HG03139 (cell line): ENCODE measurements around the gene PRKRA.
A peak's percentile ranks its signal among the peaks of the same experiment; 100 is the strongest.
"Not testable (repeated sequence)": the region's sequence is repeated elsewhere in the genome, so short reads cannot be mapped to it uniquely, and the experiment has no call there.

ENCODE experiments used
- ATAC-seq: cut with Tn5 transposase; IDR thresholded peaks from one replicate; pipeline ENCODE4 v1.9.1; 2021; ENCODE audit not compliant: unreplicated experiment

The PRKRA gene

DNA sequence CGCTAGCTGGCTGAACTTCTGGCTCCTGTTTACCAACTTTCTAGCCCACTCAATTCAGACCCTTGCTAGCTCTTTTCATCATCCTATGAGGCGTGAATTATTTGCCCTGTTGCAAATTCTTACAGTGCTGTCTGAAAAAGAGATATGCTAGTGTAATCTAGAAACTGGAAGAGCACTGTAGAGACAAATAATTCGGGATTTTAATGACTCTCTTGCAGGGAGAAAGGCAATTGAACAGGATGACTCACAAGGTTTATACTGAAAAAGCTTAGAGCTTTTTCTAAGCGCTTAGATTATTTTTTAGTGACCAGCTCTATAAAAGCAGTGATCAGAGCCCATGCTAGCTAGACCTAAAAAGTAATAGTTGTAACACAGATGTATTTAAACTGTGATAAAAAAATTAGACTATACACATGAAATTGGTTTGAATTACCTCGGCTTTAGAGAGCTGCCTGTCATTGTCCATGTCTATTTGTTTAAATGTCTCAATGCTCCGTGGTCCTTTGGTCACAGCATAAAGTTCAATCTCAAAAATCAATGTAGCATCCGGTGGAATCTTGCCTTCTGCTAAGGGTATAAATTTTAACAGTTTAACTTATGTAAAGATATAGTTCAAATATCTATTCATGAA lies 18.4 kb upstream of the PRKRA start:
- ATAC-seq, result no peak

DNA sequence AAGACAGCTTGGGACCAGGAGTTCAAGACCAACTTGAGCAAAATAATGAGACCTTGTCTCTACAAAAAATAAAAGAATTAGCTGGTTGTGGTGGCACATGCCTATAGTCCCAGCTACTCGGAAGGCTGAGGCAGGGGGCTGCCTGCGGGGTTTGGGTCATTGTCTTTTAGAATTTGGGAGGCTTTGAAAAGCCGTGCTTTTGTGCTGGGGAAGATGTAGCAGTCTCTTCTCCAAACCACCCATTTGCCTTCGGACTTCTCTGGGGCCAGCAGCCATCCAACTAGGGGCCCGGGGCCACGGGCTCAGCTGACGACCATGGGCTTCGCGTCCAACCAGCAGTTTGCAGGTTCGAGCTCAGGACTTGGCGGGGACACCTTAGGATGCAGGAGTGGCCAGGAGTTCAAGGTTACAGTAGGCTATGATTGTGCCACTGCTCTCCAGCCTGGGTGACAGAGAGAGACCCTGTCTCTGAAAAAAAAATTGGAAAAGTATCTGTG lies 6.5 kb upstream of the PRKRA start:
- no peak for ATAC-seq

DNA sequence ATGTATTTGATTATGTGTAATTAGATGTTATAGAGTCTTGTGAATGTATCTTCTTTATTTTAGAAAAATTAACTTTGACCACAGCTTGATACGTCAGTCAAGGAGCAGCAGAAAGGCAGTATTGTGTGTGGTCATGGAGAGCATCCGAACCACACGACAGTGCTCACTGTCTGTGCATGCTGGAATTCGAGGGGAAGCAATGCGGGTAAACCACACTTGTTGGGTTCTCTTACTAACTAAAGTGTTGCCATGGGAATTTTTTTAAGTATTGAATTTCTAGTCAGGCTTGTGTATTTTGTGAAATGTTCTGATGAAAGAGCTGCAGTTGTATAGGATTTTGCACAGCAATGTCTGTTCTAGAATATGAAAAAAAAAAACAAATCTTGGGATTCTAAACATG lies 5.0 kb upstream of the PRKRA start:
- no peak for ATAC-seq

DNA sequence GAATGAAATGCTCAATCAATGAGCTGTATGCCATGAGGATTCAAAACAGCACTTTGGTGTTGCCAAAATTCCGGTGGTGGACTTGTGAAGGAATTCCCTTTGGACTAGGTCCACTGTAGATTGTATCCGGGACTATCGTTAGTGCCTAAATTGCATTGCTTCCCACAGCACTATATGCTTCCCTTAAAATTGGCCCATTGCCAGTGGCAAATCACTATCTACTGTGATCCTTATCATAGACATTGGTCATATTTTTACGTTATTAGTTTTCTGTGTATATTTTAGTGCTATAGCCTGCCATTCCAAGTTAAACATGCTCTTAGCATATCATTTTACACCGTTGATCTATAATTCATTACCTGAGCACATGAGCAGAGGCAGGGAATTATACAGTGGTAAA lies 1.9 kb upstream of the PRKRA start:
- no peak for ATAC-seq

DNA sequence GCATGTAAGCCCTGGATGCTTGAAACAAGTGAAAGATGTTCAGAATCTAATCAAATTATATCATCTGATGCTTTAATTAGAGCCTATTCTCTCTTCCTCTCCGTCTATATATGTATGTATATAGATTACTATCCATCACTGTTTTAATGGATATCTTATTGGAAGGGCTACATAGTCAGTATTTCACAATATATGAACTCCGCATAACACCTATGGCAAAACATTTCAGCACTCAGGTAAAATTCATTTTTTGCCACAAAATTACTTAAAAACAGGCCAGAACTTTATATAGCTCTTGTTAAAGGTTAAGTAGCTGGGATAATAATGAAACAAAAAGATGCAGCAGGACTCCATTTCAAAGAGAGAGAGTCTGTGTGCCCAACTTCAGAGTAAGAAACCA lies 1.4 kb upstream of the PRKRA start:
- ATAC-seq, result no peak

DNA sequence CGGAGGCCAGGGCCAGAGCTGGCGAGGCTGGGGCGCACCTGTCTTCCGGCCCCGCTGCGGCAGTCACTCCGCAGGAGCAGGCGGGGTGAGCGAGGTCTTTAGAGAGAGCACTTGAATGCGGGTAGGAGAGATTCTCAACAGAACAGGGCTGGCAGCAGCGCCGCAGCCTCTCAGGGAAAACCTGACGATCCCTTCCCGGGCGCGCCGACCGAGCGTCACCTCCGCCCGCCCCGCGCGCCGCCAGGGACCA lies 526 bp downstream of the PRKRA start:
- ATAC-seq, result peak; percentile 46

DNA sequence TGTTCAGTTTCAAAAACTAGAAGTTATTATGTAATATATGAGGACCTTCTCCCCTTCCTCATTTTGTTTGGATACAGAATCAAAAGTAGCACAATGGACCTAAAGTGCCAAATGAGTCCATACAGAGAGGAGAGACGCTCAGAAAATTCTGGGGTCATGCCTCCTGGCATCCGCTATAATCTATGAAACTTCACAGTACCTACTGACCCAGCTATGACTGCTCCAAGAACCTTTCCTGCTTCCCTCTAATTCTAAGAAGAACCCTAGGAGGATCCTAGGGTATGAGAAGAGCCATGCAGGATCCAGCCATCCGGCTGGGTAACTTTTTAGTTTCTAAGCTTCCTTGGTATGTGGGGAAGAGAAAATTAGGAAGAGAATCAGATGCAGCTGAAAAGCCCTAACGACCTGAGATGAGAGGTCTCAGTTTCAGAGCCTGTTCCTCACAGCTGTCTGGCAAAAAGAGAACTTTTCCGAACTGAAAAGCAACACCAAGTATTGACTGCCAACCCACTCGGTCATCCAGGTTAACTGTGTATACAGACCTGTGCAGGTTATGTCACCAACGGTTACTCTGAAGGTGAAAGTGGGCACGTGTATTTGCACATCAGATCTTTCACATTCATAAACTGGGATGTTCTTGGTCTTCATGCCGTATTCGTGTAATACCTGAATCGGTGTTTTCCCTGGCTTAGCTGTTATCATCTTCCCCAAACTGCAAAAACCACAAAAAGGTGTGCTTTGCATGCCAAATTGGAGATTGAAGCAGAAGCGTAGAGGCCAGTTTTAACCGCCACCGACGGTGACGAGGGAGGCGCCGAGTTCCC lies 1.1 kb downstream of the PRKRA start:
- ATAC-seq, result peak; percentile 4

DNA sequence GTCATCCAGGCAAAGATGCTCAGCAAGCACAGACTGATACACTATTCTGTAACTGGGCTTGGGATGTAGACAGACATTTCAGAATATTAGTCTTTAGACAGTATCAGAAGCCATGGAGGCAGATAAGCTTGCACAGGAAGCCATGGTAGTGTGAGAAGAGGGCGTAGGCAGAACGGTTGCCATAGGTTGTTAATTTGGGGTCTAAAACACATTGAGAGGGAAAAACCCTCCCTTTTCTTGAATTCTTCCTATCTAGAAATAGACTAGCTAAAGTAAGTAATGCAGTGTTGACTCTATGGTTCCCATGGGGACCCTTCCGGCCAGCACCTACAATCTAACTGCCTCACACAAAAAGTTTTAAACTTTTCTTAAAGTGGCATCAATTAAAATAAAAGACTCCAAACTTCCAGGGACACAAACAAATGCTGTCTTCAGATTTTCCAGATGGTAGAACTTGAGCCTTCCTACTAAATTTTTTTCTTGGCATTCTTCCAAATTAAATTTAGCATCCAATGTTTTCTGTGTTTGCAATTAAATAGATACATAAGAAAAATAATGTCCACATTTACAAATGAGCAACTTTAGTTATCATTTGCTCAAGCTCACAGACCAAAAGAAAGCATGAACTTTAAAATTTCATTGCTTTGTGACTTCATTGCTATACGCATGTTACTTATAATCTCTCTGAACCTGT lies 1.9 kb downstream of the PRKRA start:
- no peak for ATAC-seq

DNA sequence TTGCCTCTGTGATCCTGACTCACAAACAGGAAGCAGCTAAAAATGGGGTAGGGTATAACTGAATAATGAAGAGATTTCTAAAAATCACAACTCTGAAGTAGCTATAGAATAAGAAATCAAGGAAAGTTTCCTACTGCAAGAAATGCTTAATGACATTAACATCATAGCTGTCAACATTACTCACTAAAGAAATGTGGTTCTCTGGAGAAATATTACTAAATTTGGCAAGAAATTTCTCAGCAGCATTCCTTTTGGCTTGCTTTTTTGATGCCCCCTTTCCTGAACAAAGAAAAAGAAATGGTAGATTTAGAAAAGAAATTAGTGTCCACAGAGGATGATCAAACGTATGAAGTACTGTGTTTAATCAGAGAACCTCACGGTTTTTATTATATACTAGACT lies 9.5 kb downstream of the PRKRA start:
- ATAC-seq, result no peak

DNA sequence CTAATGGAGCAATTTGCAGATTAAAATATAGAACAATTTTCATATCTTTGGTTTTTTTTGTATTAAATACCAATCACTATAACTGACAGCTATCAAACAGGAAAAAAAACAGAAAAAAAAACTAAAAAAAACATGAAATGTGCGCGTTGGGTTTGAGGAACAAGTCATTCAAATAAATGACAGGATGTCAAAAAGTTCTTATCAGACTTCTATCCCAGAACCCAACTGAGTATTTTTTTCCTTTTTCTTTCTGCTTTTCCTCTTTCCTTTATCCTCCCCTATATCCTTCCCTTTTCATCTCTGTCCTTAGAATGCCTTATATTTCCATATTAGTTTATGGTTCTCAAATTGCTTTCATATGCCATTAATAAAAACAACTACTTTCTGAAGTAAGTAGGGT lies 14.3 kb downstream of the PRKRA start:
- no peak for ATAC-seq

DNA sequence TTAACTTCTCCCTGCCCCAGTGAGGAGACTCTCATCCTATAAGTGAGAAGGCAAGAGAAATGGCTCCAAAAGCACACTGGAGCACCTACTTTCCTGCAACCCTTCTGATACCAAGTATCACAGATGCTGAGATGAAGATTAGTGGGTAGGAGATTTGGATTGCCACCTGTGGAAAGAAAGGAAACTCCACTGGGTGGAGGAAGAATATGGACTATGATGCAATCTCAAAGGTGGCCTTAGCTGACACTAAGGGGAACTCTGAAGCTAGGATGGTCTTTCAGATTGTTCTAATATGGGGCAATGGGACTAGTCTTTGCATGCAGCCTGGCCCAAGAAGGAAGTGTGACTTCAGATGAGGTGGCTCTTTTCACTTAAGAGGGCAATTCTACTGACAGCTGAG lies 21.6 kb downstream of the PRKRA start:
- ATAC-seq, result no peak

DNA sequence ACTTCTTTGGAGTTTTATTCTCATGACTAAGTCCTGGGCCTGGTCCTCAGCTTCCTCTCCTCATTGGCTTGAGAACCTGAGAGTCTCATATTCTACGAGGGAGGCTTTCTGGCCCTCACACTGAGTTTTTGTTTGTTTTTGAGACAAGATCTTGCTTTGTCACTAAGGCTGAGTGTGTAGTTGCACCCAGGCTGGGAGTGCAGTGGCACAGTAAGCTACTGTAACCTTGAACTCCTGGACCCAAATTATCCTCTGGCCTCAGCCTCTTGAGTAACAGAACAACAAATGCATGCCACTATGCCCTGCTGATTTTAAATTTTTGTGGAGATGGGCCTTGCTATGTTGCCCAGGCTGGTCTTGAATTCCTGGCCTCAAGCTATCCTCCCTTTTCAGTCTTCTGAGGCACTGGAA lies 22.6 kb downstream of the PRKRA start:
- ATAC-seq, result no peak

DNA sequence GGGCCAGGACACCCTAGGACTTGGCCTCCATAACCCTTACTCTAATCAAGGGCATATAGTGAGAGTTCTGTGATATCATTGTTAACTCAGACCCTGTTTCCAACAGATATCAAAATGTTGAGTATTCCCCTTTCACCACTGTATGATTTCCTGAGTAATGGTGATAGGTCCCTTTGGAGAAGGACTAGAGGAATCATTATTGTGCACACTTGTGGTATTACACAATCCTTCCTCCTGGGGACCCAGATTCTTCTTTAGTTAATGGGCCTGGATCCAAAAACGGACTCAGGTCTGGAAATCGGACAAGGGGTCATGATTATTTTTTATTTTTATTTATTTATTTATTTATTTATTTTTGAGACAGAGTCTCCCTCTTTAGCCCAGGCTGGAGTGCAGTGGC lies 23.5 kb downstream of the PRKRA start:
- ATAC-seq, result no peak

DNA sequence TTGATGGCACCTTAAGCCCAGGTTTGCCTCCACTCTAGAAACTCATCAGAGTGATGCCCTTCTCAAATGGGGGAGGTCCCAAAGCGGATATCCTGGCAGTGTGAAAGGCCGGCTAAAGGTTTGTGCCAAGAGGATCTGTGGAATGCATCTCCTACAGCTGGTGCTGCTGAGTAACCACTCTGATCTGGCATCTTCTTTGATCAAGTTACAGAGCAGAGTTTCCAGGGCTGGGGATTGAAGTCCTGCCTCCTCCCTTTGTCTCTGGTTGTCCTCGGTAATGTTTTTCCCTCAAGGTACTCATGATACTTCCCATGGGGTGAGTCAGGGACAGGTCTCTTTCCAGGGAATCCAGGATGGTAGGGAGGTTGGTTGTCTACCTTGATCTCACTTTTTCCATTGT lies 24.6 kb downstream of the PRKRA start:
- no peak for ATAC-seq

DNA sequence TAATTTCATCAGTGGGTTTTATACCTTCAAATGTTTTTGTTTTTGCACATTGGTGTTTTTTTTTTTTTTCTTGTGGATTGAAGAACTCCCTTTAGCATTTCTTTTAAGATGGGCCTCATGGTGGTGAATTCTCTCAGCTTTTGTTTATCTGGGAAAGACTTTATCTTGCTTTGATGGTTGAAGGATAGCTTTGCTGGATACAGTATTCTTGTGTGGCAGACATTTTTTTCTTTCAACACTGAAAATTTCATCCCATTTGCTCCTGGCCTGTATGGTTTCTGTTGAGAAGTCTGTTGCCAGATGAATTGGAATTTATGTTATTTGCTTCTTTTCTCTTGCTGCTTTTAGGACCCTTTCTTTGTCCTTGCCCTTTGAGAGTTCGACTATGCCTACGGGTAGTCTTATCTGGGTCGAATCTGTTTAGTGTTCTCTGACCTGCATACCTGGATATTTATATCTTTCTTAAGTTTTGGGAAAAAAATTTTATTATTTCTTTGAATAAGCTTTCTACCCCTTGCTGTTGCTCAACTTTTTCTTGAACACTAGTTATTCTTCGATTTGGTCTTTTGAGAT lies 25.6 kb downstream of the PRKRA start:
- no peak for ATAC-seq

DNA sequence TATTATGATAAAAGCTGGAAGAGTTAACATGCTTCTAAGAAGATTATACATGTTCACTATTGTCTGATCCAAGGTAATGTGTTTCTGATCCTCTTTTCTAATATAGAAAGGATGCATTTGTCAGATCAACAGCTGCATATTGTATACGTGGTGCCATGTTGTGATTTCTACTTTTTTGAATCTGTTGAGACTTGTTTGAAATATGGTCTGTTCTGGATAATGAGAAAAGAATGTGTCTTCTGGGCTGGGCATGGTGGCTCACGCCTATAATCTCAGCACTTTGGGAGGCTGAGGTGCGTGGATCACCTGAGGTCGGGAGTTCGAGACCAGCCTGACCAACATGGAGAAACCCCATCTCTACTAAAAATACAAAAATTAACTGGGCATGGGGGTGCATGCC lies 27.2 kb downstream of the PRKRA start:
- ATAC-seq, result not testable (repeated sequence)

DNA sequence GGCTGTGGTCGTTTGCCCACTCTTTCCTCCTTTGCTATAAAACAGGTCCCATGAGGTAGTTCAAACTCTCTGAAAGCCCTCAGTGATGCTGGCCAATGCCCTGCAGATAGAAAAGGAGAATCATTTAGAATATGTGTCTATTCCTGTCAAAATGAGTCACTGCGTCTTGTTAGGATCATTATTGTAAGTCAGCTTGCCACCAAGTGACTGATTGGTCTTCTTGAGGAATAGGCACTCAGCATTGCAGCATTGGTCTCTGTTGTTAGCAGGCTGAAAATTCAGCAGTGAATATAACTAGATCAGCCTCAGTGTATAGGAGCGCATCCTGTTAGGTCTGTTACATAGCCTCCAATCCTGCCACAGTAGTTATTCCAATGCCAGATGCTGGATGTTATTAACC lies 28.9 kb downstream of the PRKRA start:
- no peak for ATAC-seq

DNA sequence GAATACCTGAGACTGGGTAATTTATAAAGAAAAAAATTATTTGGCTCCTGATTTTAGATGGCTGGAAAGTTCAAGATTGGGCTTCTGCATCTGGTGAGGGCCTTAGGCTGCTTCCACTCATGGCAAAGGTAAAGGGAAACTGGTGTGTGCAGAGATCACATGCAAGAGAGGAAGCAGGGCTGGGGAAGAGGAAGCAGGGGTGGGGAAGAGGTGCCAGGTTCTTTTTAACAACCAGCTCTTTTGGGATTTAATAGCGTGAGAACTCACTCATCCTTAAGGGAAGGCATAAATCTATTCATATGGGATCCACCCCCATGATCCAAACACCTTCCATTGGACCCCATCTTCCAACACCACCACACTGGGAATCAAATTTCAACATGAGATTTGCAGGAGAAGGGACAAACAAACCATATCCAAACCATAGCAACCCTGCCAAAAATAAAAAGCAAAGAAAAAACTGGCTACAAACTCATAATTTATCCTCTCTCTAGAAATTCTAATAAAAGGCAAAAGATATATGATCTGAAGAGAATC lies 30.4 kb downstream of the PRKRA start:
- no peak for ATAC-seq

DNA sequence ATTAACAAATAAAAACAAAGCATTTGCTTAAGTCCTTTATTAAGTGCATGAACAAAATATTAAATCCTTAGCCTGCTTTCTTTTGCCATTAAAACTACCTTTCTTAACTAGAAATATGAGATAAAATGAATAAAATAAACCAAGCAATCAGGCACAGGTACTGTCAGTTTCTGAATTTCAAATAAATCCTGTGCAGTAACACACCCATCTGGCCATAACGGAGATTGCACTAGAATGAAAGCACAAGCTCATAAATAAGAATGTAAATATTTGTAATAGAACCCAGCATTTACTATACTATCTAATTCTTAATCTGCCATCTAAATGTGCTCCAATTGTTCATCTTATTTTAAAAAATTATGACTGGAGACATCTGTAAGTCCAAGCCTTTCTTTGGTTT lies 31.9 kb downstream of the PRKRA start:
- ATAC-seq, result no peak

DNA sequence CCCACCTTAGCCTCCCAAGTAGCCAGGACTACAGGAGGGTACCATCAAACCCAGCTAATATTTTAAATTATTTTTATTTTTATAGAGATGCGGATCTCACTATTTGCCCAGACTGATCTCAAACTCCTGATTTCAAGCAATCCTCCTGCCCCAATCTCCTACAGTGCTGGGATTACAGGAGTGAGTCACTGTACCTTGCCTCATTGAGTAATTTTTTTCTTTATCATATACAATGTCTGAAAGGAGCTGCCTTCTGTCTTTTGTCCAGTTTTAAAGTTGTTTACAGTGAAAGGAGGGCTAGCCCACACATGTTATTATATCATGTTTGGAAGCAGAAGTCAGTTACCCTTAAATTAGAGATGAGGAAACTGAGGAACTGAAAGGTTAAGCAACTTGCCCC lies 32.5 kb downstream of the PRKRA start:
- ATAC-seq, result no peak

DNA sequence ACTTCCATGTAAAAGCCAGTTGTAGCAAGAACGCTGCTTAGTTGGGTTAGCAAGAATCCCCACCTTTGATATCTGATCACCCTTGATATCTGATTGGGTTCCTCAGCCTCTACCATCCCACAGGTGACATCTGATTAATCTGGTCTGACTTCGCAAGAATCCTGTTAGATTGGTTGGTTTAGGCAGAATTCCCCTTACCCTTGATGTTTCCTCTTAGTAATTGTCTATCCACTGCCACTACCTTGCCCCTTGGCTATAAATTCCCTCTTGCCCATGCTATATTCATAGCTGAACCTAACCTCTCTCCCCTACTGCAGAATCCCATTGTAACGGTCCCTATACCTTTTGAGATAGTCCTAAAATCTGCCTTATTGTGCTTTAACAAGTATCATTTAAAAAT lies 33.1 kb downstream of the PRKRA start:
- no peak for ATAC-seq

DNA sequence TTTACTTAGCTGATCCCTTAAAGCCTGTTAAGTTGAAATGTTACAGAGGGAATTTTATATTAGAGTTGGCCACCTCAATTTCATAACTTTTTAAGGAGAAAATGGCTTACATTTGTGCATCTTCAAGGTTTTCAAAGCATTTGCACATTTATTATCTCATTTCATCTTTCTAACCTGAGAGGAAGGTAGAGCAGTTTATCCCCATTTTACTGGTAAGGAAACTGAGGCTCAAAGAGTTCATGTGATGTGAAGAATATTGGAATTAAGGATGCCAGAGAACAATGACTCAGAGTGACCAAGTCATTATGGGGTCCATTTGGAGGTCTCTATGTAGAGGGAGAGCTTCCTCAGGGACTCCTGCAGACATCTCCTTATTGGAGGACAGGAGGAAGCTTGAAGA lies 35.0 kb downstream of the PRKRA start:
- ATAC-seq, result no peak
